Esophagus muscularis mucosa (tissue), 3 donors: ENCODE measurements around the gene EMID1.

Source experiments
- POLR2A ChIP-seq: fragments of 450-650 bp; IDR thresholded peaks from one replicate; pipeline ENCODE4 v1.6.1; 2017; ENCODE audit warnings: antibody characterized with exemption, moderate library complexity, mild to moderate bottlenecking, low read depth
- TF ChIP-seq, protein P1 (sequence below), 3 experiments: fragments of 200-600 bp in 2 of 3; fragments of 450-650 bp in 1 of 3; sonication (generic) in 2 of 3; IDR thresholded peaks; one replicate each; pipeline ENCODE4 v1.5.1; 2017 to 2019; ENCODE audit warnings: antibody characterized with exemption in 3 of 3, mild to moderate bottlenecking in 2 of 3, moderate library complexity in 1 of 3

DNA sequence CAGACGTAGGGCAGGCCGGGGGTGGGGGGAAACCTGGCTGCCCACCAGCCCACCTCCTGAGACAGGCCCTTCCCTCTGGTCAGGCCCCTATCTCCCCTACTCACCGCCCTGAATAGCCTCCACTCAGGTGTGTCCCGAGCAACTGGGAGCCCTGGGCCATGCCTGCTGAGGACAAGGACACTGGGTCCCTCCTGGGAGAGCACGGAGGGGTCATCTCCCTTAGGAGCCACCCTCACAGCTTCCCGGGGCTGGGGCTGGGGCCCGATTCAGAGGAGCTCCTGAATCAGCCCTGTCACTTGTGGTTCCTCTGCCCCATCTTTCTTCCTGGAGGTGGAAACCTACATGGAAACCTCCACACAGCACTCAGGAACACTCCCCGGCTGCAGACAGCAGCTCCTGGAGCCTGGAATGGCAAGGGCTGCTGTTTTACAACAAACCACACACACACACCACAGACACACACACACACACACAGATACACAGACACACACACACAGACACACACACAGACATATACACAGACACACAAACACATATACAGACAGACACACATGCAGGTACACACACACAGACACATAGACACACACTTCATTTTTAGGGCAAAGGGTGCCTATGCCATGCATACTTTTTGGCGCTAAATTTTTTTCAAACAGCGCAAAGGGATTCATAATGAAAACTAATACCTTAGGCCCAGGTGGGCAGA, 9.6 kb upstream of the EMID1 start:
- TF ChIP-seq, protein P1, sequence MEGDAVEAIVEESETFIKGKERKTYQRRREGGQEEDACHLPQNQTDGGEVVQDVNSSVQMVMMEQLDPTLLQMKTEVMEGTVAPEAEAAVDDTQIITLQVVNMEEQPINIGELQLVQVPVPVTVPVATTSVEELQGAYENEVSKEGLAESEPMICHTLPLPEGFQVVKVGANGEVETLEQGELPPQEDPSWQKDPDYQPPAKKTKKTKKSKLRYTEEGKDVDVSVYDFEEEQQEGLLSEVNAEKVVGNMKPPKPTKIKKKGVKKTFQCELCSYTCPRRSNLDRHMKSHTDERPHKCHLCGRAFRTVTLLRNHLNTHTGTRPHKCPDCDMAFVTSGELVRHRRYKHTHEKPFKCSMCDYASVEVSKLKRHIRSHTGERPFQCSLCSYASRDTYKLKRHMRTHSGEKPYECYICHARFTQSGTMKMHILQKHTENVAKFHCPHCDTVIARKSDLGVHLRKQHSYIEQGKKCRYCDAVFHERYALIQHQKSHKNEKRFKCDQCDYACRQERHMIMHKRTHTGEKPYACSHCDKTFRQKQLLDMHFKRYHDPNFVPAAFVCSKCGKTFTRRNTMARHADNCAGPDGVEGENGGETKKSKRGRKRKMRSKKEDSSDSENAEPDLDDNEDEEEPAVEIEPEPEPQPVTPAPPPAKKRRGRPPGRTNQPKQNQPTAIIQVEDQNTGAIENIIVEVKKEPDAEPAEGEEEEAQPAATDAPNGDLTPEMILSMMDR (IDR thresholded peaks at IDR 0.05) = no peak
- TF ChIP-seq POLR2A = no peak
